ENCODE measurements around the gene SETD7.
A peak's percentile ranks its signal among the peaks of the same experiment; 100 is the strongest.

Gene SETD7

GRCh38 chr4:139526928-139527327, 29.1 kb downstream of the SETD7 start:
- DNase-seq, result no peak
- intact Hi-C loops (cut with DNase I), result no loop called here

- no peak for DNase-seq
- intact Hi-C loops (cut with DNase I), result no loop called here
These were observed 30.6 kb downstream of the SETD7 start for GRCh38 chr4:139525414-139525813.

- intact Hi-C loops (cut with DNase I), result no loop called here
- DNase-seq, result peak in 12 of 42 donors; percentile 15 to 59 (median 30)
These were observed 31.9 kb downstream of the SETD7 start for GRCh38 chr4:139524062-139524631.

GRCh38 chr4:139523076-139523475, 32.9 kb downstream of the SETD7 start:
- intact Hi-C loops (cut with DNase I), result no loop called here
- no peak for DNase-seq

GRCh38 chr4:139522457-139522856, 33.6 kb downstream of the SETD7 start:
- intact Hi-C loops (cut with DNase I), result no loop called here
- peak in 4 of 42 donors; percentile 18 to 61 (median 32) for DNase-seq

GRCh38 chr4:139521754-139522401, 34.1 kb downstream of the SETD7 start:
- peak in 17 of 42 donors; percentile 13 to 74 (median 40) for DNase-seq
- intact Hi-C loops (cut with DNase I), result no loop called here

GRCh38 chr4:139515531-139515958, 40.5 kb downstream of the SETD7 start:
- no peak for DNase-seq
- intact Hi-C loops (cut with DNase I), result no loop called here

GRCh38 chr4:139514382-139515059, 41.5 kb downstream of the SETD7 start:
- no peak for DNase-seq
- intact Hi-C loops (cut with DNase I), result no loop called here

GRCh38 chr4:139511320-139511719, 44.7 kb downstream of the SETD7 start:
- DNase-seq, result peak in 40 of 42 donors; percentile 19 to 88 (median 64)
- intact Hi-C loops (cut with DNase I), result no loop called here

- peak in 28 of 42 donors; percentile 19 to 72 (median 46) for DNase-seq
- intact Hi-C loops (cut with DNase I), result no loop called here
These were observed 46.1 kb downstream of the SETD7 start for GRCh38 chr4:139509727-139510410.

GRCh38 chr4:139508581-139509237, 47.3 kb downstream of the SETD7 start:
- intact Hi-C loops (cut with DNase I), result no loop called here
- no peak for DNase-seq

GRCh38 chr4:139506774-139507173, 49.2 kb downstream of the SETD7 start:
- DNase-seq, result no peak
- intact Hi-C loops (cut with DNase I), result no loop called here

- no peak for DNase-seq
- intact Hi-C loops (cut with DNase I), result no loop called here
These were observed 52.3 kb downstream of the SETD7 start for GRCh38 chr4:139503622-139504166.

GRCh38 chr4:139501927-139502899, 53.8 kb downstream of the SETD7 start:
- intact Hi-C loops (cut with DNase I), result no loop called here
- DNase-seq, result peak in 15 of 42 donors; percentile 13 to 76 (median 40)

- intact Hi-C loops (cut with DNase I), result no loop called here
- no peak for DNase-seq
These were observed 54.5 kb downstream of the SETD7 start for GRCh38 chr4:139501527-139501926.

GRCh38 chr4:139501117-139501516, 54.9 kb downstream of the SETD7 start:
- DNase-seq, result no peak
- intact Hi-C loops (cut with DNase I), result no loop called here

GRCh38 chr4:139499186-139499585, 56.8 kb downstream of the SETD7 start:
- intact Hi-C loops (cut with DNase I), result loop anchor here (10.0 kb wide), 1 partner anchor 146 kb away; no protein-coding TSS in a partner anchor
- DNase-seq, result no peak

- intact Hi-C loops (cut with DNase I), result loop anchor here (10.0 kb wide), 1 partner anchor 152 kb away; no protein-coding TSS in a partner anchor
- no peak for DNase-seq
These were observed 62.8 kb downstream of the SETD7 start for GRCh38 chr4:139493176-139493575.

Measured in head of caudate nucleus (tissue), 42 donors.